ENCODE data around the gene ADAMTS14. TPM values are rescaled to one million over a fixed set of nuclear protein-coding genes. Genes with fewer than 3 reads are reported as not detected.

Gene ADAMTS14
- total RNA-seq, 1 experiment from 2014 or later = 1.6 TPM

DNA sequence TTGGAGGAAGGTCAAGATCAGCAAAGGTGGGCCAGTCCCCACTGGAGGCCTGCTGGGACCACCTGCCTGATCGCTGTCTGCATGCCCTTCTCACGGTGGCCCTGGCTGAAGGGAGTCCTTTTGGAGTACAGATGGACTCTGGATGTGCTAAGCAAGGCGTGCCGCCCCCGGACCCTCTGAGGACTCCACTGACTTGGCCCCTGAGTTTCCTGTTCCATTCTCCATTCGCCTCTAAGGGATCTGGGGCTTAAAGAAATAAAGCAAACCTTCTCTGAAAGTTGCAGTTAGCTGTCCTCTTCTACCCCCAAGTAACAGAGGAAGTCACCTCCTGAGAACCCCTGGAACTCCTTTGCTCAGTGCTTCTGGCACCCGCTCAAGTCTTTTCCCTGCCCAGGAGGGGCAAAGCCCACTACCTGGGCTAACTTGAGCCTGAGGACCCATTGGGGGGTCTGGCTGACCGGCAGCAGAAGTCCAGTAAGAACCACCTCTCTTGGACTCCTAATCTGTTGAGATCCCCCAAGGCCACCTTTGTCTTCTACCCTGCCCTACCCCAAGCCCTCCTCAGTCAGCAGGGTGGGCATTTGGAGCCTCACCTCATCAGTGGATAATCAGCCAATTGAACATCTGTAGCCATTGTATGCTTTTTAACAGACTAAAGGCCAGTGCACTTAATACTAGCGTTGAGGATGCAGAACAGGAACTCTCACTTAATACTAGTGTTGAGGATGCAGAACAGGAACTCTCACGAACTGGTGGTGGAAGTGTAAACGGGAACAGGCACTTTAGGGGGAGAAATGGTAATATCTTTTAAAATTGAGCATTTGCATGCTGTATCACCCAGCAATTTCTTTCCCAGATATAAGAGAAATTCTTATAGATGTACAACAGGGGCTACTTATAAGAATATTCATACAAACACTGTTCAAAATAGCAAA is 110.7 kb downstream of the ADAMTS14 start:
- TF ChIP-seq, protein P1, sequence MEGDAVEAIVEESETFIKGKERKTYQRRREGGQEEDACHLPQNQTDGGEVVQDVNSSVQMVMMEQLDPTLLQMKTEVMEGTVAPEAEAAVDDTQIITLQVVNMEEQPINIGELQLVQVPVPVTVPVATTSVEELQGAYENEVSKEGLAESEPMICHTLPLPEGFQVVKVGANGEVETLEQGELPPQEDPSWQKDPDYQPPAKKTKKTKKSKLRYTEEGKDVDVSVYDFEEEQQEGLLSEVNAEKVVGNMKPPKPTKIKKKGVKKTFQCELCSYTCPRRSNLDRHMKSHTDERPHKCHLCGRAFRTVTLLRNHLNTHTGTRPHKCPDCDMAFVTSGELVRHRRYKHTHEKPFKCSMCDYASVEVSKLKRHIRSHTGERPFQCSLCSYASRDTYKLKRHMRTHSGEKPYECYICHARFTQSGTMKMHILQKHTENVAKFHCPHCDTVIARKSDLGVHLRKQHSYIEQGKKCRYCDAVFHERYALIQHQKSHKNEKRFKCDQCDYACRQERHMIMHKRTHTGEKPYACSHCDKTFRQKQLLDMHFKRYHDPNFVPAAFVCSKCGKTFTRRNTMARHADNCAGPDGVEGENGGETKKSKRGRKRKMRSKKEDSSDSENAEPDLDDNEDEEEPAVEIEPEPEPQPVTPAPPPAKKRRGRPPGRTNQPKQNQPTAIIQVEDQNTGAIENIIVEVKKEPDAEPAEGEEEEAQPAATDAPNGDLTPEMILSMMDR (conservative IDR thresholded peaks at IDR 0.05) = no peak

More for the DNA sequence above, 110.7 kb downstream of the ADAMTS14 start:
- Histone ChIP-seq H3K14ac (ENCODE audit: insufficient read depth, low read length) (no peak overlapping the region), H2BK15ac (ENCODE audit: low read depth, low read length) (no peak overlapping the region), H4K20me1 (ENCODE audit: control insufficient read depth, insufficient read depth, insufficient read length) (no peaks in the 10 kb centered on the region), H2BK5ac (ENCODE audit: insufficient read length, low read length) (no peak overlapping the region), H3K27me3 (ENCODE audit: insufficient read depth, low read length) (no peaks in the 10 kb centered on the region), H3K27ac (ENCODE audit: insufficient read length, low read depth, low read length) (no peak overlapping the region), H3K4me2 (ENCODE audit: insufficient read depth, insufficient read length, low read length) (no peak overlapping the region), H2AK5ac (ENCODE audit: insufficient read length, low read length) (no peak overlapping the region), H3K23ac (ENCODE audit: insufficient read length, low read depth, low read length) (no peak overlapping the region), H3T11ph (ENCODE audit: low read length) (no peak overlapping the region), H2BK20ac (ENCODE audit: low read depth, low read length, poor library complexity, severe bottlenecking) (no peak overlapping the region), H3K56ac (ENCODE audit: insufficient read length, low read depth, low read length) (no peak overlapping the region), H3K23me2 (ENCODE audit: insufficient read length, low read depth, low read length, poor library complexity, severe bottlenecking) (no peaks in the 10 kb centered on the region), H3K79me1 (ENCODE audit: insufficient read depth, low read depth, low read length, poor library complexity, severe bottlenecking) (no peaks in the 10 kb centered on the region), H3K9ac (ENCODE audit: extremely low read depth, insufficient read length, low read length) (no peak overlapping the region), H2BK12ac (ENCODE audit: insufficient read length, low read depth, low read length) (no peak overlapping the region), H3K18ac (ENCODE audit: insufficient read length, low read depth, low read length) (no peak overlapping the region), H2AFZ (ENCODE audit: low read length) (no peak overlapping the region), H3K9me3 (ENCODE audit: control insufficient read depth, low read depth, low read length) (no peaks in the 10 kb centered on the region), H4K5ac (ENCODE audit: insufficient read length, low read depth, low read length) (no peak overlapping the region), H4K91ac (ENCODE audit: insufficient read length, low read depth, low read length) (no peak overlapping the region), H3K79me2 (ENCODE audit: insufficient read depth, low read length) (no peaks in the 10 kb centered on the region), H2BK120ac (ENCODE audit: low read depth, low read length, poor library complexity, severe bottlenecking) (no peak overlapping the region), H4K8ac (replicated peaks; ENCODE audit: insufficient read length, low read depth, low read length) (no peak overlapping the region), H3K4ac (ENCODE audit: low read depth, low read length) (no peak overlapping the region), H3K4me1 (ENCODE audit: insufficient read depth, low read length) (no peaks in the 10 kb centered on the region)
- Mint-ChIP-seq H3K9me3 (no peaks in the 10 kb centered on the region), H3K27ac (0 out of 7 replicates have a peak overlapping the region, but pooled peaks of 1 of the 3 experiments have one; percentile 9), H3K4me1 (peaks cover 5 to 10% of the 10 kb centered on the region in 2 experiments; a peak in 3 of 4 replicates), H3K36me3 (ENCODE audit: insufficient read depth in 1 of 3, low read depth in 3 of 3) (no peaks in the 10 kb centered on the region), H3K27me3 (ENCODE audit: low read depth) (no peaks in the 10 kb centered on the region; the same call in 1 of the 2 replicates), H3K4me3 (no peak overlapping the region)
- WGBS (ENCODE audit: extremely low coverage, insufficient read length, low lambda C conversion rate) = no CpG with 5 or more reads among the region's 11 CpGs
- no peak for DNase-seq
